ENCODE results near the gene CFAP299. TPM values are rescaled to one million over a fixed set of nuclear protein-coding genes. Genes with fewer than 3 reads are reported as not detected.

The CFAP299 gene
- total RNA-seq, 1 experiment from 2014 or later = 2.3 TPM

DNA sequence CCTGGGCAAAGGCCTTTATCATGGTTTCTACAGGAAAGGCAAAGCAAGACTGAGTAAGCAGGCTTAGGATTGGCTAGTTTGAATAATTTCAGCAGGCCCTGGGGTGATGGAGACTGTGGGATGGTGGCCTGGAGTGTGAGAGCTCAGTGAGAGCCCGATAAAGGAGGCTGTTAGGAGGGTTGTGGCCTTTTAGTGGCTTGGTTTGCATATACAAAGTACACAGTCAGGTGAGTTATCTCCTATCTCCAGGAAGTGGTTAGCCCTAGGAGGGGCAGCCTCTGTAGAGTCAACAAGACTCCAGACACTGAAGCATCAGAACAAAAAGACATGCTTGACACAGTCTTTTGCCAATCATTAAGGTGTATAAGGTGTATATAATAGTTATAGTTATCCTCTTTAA lies 157.2 kb downstream of the CFAP299 start:
- Histone ChIP-seq H3K9me3 (replicated peaks) (no peaks in the 10 kb centered on the region), H3K36me3 (no peaks in the 10 kb centered on the region), H3K27ac (no peak overlapping the region), H3K4me3 (no peak overlapping the region), H3K4me1 (replicated peaks) (no peaks in the 10 kb centered on the region), H3K27me3 (replicated peaks) (no peaks in the 10 kb centered on the region)
- no peak for DNase-seq (ENCODE audit: low read depth in 1 of 2, low spot score in 2 of 2)

DNA sequence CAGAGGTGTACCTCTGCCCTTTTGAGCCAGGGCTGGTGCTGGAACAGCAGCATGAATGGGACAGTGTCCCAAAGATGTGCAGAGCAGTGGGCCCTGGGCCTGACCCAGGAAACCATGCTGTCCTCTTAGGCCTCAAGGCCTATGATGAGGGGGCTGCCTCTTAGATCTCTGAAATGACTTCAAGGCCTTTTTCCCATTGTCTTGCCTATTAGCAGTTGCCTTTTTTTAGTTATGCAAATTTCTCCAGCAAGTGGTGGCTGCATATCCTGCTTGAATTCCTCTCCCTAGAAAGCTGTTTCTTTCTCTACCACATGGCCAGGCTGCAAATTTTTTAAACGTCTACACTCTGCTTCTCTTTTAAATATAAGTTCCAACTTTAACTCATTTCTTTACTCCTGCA lies 160.3 kb downstream of the CFAP299 start:
- no peak overlapping the region for H3K4me3 ChIP-seq
- no peak for DNase-seq (ENCODE audit: low read depth in 1 of 2, low spot score in 2 of 2)
- H3K4me1 ChIP-seq (replicated peaks) = no peaks in the 10 kb centered on the region
- H3K27ac ChIP-seq = no peak overlapping the region
- no peaks in the 10 kb centered on the region for H3K9me3 ChIP-seq (replicated peaks)
- no peaks in the 10 kb centered on the region for H3K27me3 ChIP-seq (replicated peaks)
- H3K36me3 ChIP-seq = no peaks in the 10 kb centered on the region

DNA sequence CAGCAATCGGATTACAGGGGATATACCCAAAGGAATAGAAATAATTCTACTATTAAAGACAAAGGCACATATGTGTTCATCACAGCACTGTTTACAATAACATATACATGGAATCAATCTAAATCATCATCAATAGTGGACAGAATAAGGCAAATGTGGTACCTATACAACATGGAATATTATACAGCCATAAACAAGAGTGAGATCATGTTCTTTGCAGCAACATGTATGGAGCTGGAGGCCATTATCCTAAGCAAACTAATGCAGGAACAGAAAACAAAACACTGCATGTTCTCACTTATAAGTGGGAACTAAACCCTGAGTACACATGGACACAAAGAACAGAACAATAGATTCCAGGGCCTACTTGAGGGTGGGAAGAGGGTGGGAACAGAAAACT lies 163.2 kb downstream of the CFAP299 start:
- H3K27ac ChIP-seq = no peak overlapping the region

DNA sequence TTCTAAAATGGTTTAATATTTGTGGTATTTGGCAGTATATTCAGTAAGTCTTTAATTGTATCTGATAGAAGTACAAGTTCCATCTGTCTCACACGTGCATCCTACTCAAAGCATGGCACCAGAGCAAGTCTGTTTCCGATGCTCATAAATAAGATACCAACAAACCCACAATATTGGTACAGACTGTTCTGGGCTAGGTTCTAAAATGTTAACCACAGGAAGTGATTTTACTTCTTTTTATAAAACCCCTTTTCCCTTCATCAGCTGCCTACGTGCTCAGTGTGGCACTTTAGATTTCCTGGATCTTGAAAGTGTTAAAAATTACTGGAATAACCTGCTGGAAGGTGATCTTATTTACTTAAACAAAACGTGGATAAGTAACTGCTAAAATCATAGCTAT lies 165.1 kb downstream of the CFAP299 start:
- no peaks in the 10 kb centered on the region for H3K4me1 ChIP-seq (replicated peaks)
- DNase-seq (ENCODE audit: low read depth in 1 of 2, low spot score in 2 of 2) = no peak
- no peaks in the 10 kb centered on the region for H3K27me3 ChIP-seq (replicated peaks)
- H3K4me3 ChIP-seq = no peak overlapping the region
- no peaks in the 10 kb centered on the region for H3K36me3 ChIP-seq
- no peaks in the 10 kb centered on the region for H3K9me3 ChIP-seq (replicated peaks)
- no peak overlapping the region for H3K27ac ChIP-seq

More for the DNA sequence above, 163.2 kb downstream of the CFAP299 start:
- no peaks in the 10 kb centered on the region for H3K36me3 ChIP-seq
- DNase-seq (ENCODE audit: low read depth in 1 of 2, low spot score in 2 of 2) = no peak
- no peaks in the 10 kb centered on the region for H3K9me3 ChIP-seq (replicated peaks)
- H3K4me1 ChIP-seq (replicated peaks) = no peaks in the 10 kb centered on the region
- no peaks in the 10 kb centered on the region for H3K27me3 ChIP-seq (replicated peaks)
- no peak overlapping the region for H3K4me3 ChIP-seq

DNA sequence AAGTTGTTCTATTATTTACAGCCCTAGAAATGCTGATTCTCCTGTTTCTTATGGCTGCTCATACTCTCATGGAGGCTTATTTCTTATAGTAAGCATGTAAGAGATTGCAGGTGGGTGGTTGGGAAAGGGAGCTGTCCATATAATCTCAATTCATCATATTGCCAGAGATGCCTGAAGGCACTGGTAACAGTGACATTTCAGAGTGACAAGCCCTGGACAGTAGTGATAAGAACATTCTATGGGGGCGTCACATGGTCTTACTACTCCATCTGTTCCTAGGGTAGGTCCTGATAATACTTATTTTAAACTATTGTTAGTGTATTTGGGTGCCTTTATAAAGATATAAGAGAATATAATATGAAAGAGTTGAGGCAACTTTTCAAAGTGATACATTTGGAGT lies 171.5 kb downstream of the CFAP299 start:
- H3K27ac ChIP-seq = no peak overlapping the region
- H3K36me3 ChIP-seq = no peaks in the 10 kb centered on the region
- DNase-seq (ENCODE audit: low read depth in 1 of 2, low spot score in 2 of 2) = no peak
- H3K9me3 ChIP-seq (replicated peaks) = no peaks in the 10 kb centered on the region
- H3K27me3 ChIP-seq (replicated peaks) = no peaks in the 10 kb centered on the region
- H3K4me1 ChIP-seq (replicated peaks) = no peaks in the 10 kb centered on the region
- H3K4me3 ChIP-seq = no peak overlapping the region

DNA sequence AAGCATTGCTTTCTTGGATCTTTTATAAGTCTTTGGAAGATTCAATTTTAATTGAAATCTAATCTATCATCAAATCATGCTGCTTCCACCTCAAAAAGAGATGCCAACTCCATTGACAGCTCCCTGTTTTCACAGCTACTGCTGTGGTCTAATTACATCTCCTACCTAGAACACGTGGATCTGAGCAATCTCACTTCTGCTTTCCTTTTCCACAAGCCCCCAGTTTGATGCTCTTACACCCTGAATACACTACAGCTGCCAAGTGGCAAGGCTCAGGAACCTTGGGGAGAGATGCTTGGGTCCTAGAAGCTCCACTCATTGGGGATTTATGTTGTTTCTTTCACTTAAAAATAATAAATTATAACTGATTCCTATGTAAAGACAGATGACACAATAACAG lies 172.0 kb downstream of the CFAP299 start:
- no peak overlapping the region for H3K27ac ChIP-seq
- H3K36me3 ChIP-seq = no peaks in the 10 kb centered on the region
- H3K9me3 ChIP-seq (replicated peaks) = no peaks in the 10 kb centered on the region
- no peaks in the 10 kb centered on the region for H3K4me1 ChIP-seq (replicated peaks)
- DNase-seq (ENCODE audit: low read depth in 1 of 2, low spot score in 2 of 2) = no peak
- no peaks in the 10 kb centered on the region for H3K27me3 ChIP-seq (replicated peaks)
- no peak overlapping the region for H3K4me3 ChIP-seq

DNA sequence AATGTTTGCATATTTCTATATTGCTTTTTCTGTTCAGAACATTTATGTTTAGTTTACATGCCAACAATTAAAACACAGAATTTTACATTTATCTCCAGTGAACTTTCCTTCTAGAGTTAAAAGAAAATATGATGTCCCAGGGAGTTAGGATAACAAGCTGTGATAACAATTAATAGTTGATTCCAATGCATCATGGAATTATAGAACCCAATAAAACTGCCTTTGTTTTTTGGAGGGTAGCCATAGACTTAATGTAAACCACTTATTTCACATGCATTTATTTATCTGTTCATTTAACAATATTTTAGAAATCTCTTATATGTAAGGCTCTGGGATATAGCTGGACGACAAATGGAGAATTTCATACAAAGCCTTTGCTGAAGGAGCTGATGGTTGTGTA lies 180.0 kb downstream of the CFAP299 start:
- Histone ChIP-seq H3K4me3 (no peak overlapping the region), H3K9me3 (replicated peaks) (no peaks in the 10 kb centered on the region), H3K27me3 (replicated peaks) (no peaks in the 10 kb centered on the region), H3K4me1 (replicated peaks) (no peaks in the 10 kb centered on the region), H3K36me3 (no peaks in the 10 kb centered on the region), H3K27ac (no peak overlapping the region)
- DNase-seq (ENCODE audit: low read depth in 1 of 2, low spot score in 2 of 2) = no peak

DNA sequence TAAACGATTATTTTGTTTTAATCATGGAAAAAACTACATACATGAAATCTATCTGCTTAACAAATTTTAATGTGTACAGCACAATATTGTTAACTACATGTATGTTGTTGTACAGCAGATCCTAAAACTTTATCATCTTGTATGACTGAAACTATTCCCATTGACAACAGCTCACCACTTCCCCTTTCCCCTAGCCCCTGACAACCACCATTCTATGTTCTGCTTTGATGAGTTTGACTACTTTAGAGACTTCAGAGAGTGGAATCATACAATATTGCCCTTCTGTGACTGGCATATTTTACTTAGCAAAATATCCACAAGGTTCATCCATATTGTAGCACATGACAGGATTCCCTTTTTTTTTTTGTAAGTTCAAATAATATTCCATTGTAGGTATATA lies 185.9 kb downstream of the CFAP299 start:
- no peaks in the 10 kb centered on the region for H3K9me3 ChIP-seq (replicated peaks)
- H3K27ac ChIP-seq = no peak overlapping the region
- no peaks in the 10 kb centered on the region for H3K36me3 ChIP-seq
- no peak for DNase-seq (ENCODE audit: low read depth in 1 of 2, low spot score in 2 of 2)
- no peak overlapping the region for H3K4me3 ChIP-seq
- no peaks in the 10 kb centered on the region for H3K27me3 ChIP-seq (replicated peaks)
- H3K4me1 ChIP-seq (replicated peaks) = no peaks in the 10 kb centered on the region

DNA sequence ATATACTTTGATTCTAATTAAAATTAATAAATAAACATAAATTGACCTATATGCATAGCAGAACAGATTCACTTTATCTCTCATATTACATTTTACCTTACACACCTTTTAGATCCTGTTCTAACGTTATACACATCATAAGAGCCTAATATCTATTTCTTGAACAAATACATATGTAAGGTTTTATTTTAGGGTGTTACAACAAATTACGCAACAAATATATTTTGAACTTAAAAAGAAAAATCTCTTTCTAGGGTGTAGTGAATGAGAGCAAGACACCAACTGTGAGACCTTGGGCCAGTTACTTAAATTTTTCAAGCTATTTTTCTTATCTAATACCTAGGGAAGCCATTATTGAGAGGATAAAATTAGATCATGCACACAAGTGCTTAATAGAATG lies 191.2 kb downstream of the CFAP299 start:
- no peak overlapping the region for H3K4me3 ChIP-seq
- no peaks in the 10 kb centered on the region for H3K9me3 ChIP-seq (replicated peaks)
- H3K36me3 ChIP-seq = no peaks in the 10 kb centered on the region
- H3K27me3 ChIP-seq (replicated peaks) = no peaks in the 10 kb centered on the region
- no peak overlapping the region for H3K27ac ChIP-seq
- no peak for DNase-seq (ENCODE audit: low read depth in 1 of 2, low spot score in 2 of 2)
- H3K4me1 ChIP-seq (replicated peaks) = no peaks in the 10 kb centered on the region

DNA sequence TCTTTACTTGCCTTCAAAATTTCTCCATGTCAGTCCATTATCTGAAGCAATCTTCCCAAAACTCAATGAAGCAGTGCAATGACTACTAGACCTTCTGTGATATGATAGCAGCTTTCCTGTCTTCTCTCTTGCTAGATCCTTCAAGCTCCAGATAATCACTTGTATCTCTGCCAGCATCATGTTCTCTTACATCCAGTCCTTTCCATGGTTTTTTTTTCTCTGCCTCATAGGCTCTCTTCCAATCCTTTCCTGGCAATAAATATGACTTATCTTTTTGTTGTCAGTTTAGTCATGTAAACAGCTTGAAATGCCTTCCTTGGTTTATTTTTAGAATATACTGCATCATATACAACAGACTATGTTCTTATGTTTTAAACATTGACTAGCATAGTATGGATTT lies 193.5 kb downstream of the CFAP299 start:
- no peaks in the 10 kb centered on the region for H3K9me3 ChIP-seq (replicated peaks)
- no peak overlapping the region for H3K4me3 ChIP-seq
- H3K36me3 ChIP-seq = no peaks in the 10 kb centered on the region
- H3K4me1 ChIP-seq (replicated peaks) = no peaks in the 10 kb centered on the region; the same call in 1 of the 2 replicates
- H3K27me3 ChIP-seq (replicated peaks) = no peaks in the 10 kb centered on the region
- no peak overlapping the region for H3K27ac ChIP-seq
- no peak for DNase-seq (ENCODE audit: low read depth in 1 of 2, low spot score in 2 of 2)

DNA sequence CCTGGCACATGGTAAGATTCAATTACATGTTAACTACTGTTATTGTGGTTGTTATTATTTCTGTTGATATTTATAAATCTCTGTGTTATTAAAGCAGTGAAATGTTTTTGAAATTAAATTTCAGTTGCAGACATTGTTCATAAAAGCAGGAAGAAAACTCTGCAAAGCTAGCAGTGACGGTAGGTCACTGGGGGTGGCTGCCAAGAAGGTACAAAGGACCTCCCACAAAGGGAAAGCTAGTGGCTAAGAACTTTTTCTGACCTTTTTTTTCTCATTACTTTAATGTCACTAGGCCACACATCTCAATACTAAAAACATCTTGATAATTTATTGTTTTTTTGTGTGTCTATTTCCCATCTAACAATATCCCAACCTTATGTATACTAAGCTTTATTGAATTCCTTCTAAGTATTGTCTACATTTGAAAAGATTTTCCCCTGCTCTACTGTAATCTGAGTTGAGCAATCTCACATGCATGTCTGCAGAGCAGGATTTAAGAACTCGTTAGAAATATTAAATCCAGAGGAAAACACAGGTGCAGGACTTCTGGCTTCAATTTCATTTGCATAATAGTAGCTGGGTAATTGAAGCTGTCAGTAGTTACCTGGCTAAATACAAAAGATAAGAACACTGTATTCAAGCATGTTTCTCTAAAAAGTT lies 197.3 kb downstream of the CFAP299 start:
- no peak overlapping the region for H3K4me3 ChIP-seq
- H3K36me3 ChIP-seq = no peaks in the 10 kb centered on the region
- no peaks in the 10 kb centered on the region; the same call in 1 of the 2 replicates for H3K4me1 ChIP-seq (replicated peaks)
- H3K9me3 ChIP-seq (replicated peaks) = no peaks in the 10 kb centered on the region
- no peaks in the 10 kb centered on the region for H3K27me3 ChIP-seq (replicated peaks)
- no peak overlapping the region for H3K27ac ChIP-seq
- DNase-seq (ENCODE audit: low read depth in 1 of 2, low spot score in 2 of 2) = no peak

DNA sequence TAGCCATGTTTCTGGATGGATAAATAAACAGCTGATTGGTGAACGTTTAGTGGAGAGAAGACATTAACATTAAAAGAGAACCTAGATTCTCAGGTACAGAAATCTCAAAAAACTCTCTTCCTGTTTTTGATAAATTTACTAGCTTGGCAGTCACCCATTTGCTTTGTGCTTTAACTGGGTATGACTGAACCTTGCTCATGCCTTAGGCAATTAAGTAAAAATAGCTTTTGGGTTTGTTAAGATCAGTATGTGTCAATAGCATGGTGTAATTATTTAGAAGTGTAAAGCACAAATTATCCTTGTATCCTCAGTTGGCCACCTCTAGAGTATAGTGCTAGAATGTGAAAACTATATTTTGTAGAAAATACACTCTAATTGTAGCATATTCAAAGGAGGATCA lies 200.0 kb downstream of the CFAP299 start:
- Histone ChIP-seq H3K27me3 (replicated peaks) (no peaks in the 10 kb centered on the region), H3K4me1 (replicated peaks) (no peaks in the 10 kb centered on the region; the same call in 1 of the 2 replicates), H3K36me3 (no peaks in the 10 kb centered on the region), H3K4me3 (no peak overlapping the region), H3K9me3 (replicated peaks) (no peaks in the 10 kb centered on the region), H3K27ac (no peak overlapping the region)
- no peak for DNase-seq (ENCODE audit: low read depth in 1 of 2, low spot score in 2 of 2)

DNA sequence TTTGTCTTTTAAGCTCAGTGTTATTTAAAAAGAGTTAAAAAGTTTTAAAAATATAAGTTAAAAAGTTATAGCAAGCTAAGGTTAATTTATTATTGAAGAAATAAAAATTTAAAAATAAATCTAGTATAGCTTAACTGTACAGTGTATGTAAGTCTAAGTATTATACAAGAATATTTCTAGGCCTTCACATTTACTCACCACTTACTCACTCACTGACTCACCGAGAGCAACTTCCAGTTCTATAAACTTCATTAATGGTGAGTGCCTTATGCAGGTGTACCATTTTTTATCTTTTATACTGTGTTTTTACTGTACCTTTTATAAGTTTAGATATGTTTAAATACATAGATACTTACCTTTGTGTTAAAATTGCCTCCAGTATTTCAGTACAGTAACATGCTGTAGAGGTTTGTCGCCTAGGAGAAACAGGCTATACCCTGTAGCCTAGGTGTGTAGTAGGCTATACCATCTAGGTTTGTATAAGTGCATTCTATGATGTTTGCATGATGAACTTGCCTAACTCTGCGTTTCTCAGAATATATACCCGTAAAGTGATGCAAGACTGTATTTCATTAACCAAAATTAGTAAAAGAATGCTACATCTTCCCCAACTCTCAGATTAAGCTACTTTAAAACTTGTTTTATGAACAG lies 202.9 kb downstream of the CFAP299 start:
- no peak for DNase-seq (ENCODE audit: low read depth in 1 of 2, low spot score in 2 of 2)
- Histone ChIP-seq H3K27ac (no peak overlapping the region), H3K9me3 (replicated peaks) (no peaks in the 10 kb centered on the region), H3K4me1 (replicated peaks) (peaks cover 6% of the 10 kb centered on the region; the same call in 1 of the 2 replicates), H3K4me3 (no peak overlapping the region), H3K36me3 (no peaks in the 10 kb centered on the region), H3K27me3 (replicated peaks) (no peaks in the 10 kb centered on the region)

DNA sequence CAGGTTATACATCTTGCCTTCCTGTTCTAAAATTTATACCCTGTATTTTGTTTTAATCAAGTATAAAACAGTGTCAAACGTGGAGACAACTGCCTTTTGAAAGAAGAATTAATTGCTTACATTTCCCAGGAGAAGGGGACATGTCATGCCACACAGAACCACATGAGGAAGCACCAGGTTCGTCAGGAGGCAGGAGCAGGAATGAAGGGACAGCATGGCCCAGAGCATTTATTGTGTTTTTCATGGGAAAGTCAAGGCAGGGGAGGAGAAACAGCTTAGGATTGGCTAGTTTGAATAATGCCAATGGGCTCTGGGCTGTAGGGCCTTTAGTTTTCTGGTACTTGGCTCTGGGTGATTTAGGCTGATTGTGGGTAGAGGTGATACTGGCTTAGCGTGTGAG lies 203.7 kb downstream of the CFAP299 start:
- H3K27me3 ChIP-seq (replicated peaks) = no peaks in the 10 kb centered on the region
- DNase-seq (ENCODE audit: low read depth in 1 of 2, low spot score in 2 of 2) = no peak
- H3K9me3 ChIP-seq (replicated peaks) = no peaks in the 10 kb centered on the region
- peaks cover 6% of the 10 kb centered on the region; the same call in 1 of the 2 replicates for H3K4me1 ChIP-seq (replicated peaks)
- no peak overlapping the region for H3K27ac ChIP-seq
- H3K4me3 ChIP-seq = no peak overlapping the region
- no peaks in the 10 kb centered on the region for H3K36me3 ChIP-seq

Data from SJSA1 (cell line).